Measurements from ENCODE around the gene NOSTRIN. TPM values are rescaled to one million over a fixed set of nuclear protein-coding genes. Genes with fewer than 3 reads are reported as not detected.

NOSTRIN gene
- total and polyA plus RNA-seq, 2 donors (not counting 3 experiments of a cell fraction or from before 2014, with no cell fraction given) = 0.03 to 0.75 TPM

DNA sequence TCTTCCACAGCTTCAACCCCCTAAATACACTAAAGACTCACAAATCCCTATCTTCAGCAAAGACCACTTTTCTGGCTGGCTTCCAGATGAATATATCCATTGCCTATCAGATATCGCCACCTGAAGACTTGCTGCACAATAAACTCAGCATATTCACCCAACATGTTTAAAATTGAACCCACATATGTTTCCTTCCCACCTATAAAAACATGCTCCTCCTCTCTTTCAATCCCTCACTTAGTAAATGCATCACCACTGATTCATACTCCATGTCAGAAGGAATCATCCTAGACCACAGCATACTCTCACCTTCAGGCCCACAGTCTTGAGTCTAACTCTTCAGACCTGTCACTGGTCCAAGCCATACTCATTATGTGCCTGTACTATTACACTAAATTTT lies 82.5 kb downstream of the NOSTRIN start:
- H3K4me2 ChIP-seq (ENCODE audit: insufficient read depth, low read length) = no peak overlapping the region
- H3K9me3 ChIP-seq (replicated peaks; ENCODE audit: control insufficient read depth, insufficient read depth, low read length) = no peaks in the 10 kb centered on the region
- H3K4me1 ChIP-seq (ENCODE audit: control insufficient read depth, extremely low read depth, insufficient read depth, low read length) = peaks cover 8% of the 10 kb centered on the region
- ChIA-PET CTCF (no interaction called here), POLR2A (no interaction called here)
- DNase-seq (ENCODE audit: low read depth, low spot score) (no peak), FAIRE-seq (no peak)
- BruUV-seq (replicated peaks) = no TSS peak
- H3K27me3 ChIP-seq (ENCODE audit: control insufficient read depth in 2 of 2, insufficient read depth in 2 of 2, low read length in 2 of 2) = no peaks in the 10 kb centered on the region
- no peak overlapping the region for H3K4me3 ChIP-seq (replicated peaks in 1 of 3; ENCODE audit: insufficient read depth in 1 of 3, low read depth in 1 of 3, low read length in 3 of 3)
- no peaks in the 10 kb centered on the region for H3K36me3 ChIP-seq (ENCODE audit: control insufficient read depth in 2 of 2, extremely low read depth in 1 of 2, insufficient read depth in 2 of 2, low read length in 2 of 2)
- H3K27ac ChIP-seq (ENCODE audit: insufficient read depth, low read depth, low read length) = no peak overlapping the region
- dilution Hi-C loops (cut with MboI; ENCODE audit: extremely low pct_ligation_motif_present, low sequenced_read_pairs) (no loop called here), intact Hi-C loops (cut with micrococcal nuclease) (no loop called here)
- TF ChIP-seq POLR2AphosphoS5 (IDR thresholded peaks at IDR 0.05; ENCODE audit: insufficient read depth, low read depth, low read length) = no peak
- no peak overlapping the region for H3K9ac ChIP-seq (replicated peaks; ENCODE audit: extremely low read depth, insufficient read depth, low read length)
- no peaks in the 10 kb centered on the region for H4K20me1 ChIP-seq (replicated peaks; ENCODE audit: control insufficient read depth, extremely low read depth, insufficient read depth, low read length)
- peaks cover 18% of the 10 kb centered on the region for H3K79me2 ChIP-seq (ENCODE audit: control insufficient read depth, insufficient read depth, low read length)
- no peak overlapping the region for H2AFZ ChIP-seq (ENCODE audit: low read depth, low read length)
- H3K9me1 ChIP-seq (replicated peaks; ENCODE audit: control insufficient read depth, extremely low read depth, insufficient read depth, low read length) = no peaks in the 10 kb centered on the region

DNA sequence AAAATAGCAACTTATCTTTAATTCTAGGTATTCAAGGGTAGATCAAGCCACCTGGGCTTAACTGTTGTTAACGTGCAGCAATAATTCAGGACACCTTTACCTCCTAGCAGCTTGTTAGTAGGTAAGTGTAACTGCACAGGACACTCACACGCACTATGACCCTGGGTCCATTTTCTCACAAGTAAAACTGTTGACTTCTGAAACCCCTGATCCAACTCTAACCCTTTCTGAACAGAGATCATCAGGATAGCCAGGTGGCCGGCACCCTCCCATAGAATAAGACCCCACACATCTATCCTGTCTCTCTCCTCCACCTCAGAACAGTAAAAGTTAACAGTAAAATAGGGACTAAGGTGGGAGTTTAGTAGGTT lies 87.2 kb downstream of the NOSTRIN start:
- H3K27ac ChIP-seq (ENCODE audit: insufficient read depth, low read depth, low read length) = peak overlapping the region; percentile 3
- no peaks in the 10 kb centered on the region for H3K9me3 ChIP-seq (replicated peaks; ENCODE audit: control insufficient read depth, insufficient read depth, low read length)
- peak overlapping the region; percentile 62 to 80 (median 74) for H3K4me3 ChIP-seq (replicated peaks in 1 of 3; ENCODE audit: insufficient read depth in 1 of 3, low read depth in 1 of 3, low read length in 3 of 3)
- TSS peak; percentile 46 for BruUV-seq (replicated peaks)
- no peaks in the 10 kb centered on the region for H4K20me1 ChIP-seq (replicated peaks; ENCODE audit: control insufficient read depth, extremely low read depth, insufficient read depth, low read length)
- peaks cover 11% of the 10 kb centered on the region for H3K4me1 ChIP-seq (ENCODE audit: control insufficient read depth, extremely low read depth, insufficient read depth, low read length)
- peak overlapping the region; percentile 92 for H3K4me2 ChIP-seq (ENCODE audit: insufficient read depth, low read length)
- ChIA-PET CTCF (no interaction called here), POLR2A (no interaction called here)
- TF ChIP-seq FOS (IDR thresholded peaks at IDR 0.05; ENCODE audit: borderline replicate concordance, insufficient read depth, low read length) = no peak
- peak; percentile 1 for TF ChIP-seq POLR2A (IDR thresholded peaks at IDR 0.05; ENCODE audit: low read depth, low read length)
- FAIRE-seq (no peak), DNase-seq (ENCODE audit: low read depth, low spot score) (no peak)
- peaks cover 0 to 8% of the 10 kb centered on the region in 2 experiments for H3K27me3 ChIP-seq (ENCODE audit: control insufficient read depth in 2 of 2, insufficient read depth in 2 of 2, low read length in 2 of 2)
- H2AFZ ChIP-seq (ENCODE audit: low read depth, low read length) = peak overlapping the region; percentile 92
- dilution Hi-C loops (cut with MboI; ENCODE audit: extremely low pct_ligation_motif_present, low sequenced_read_pairs) (no loop called here), intact Hi-C loops (cut with micrococcal nuclease) (loop anchor here (1.0 kb wide), 1 partner anchor 38 kb away; no protein-coding TSS in a partner anchor)
- H3K79me2 ChIP-seq (ENCODE audit: control insufficient read depth, insufficient read depth, low read length) = peaks cover 12% of the 10 kb centered on the region
- H3K36me3 ChIP-seq (ENCODE audit: control insufficient read depth in 2 of 2, extremely low read depth in 1 of 2, insufficient read depth in 2 of 2, low read length in 2 of 2) = no peaks in the 10 kb centered on the region
- no peaks in the 10 kb centered on the region for H3K9me1 ChIP-seq (replicated peaks; ENCODE audit: control insufficient read depth, extremely low read depth, insufficient read depth, low read length)
- H3K9ac ChIP-seq (replicated peaks; ENCODE audit: extremely low read depth, insufficient read depth, low read length) = peak overlapping the region; percentile 70
